ENCODE measurements around the gene DYRK1A.

Gene DYRK1A

GRCh38 chr21:37554661-37555379 lies 188.2 kb downstream of the DYRK1A start:
- DNase-seq, result no peak

GRCh38 chr21:37555672-37556261 lies 189.2 kb downstream of the DYRK1A start:
- no peak for DNase-seq

GRCh38 chr21:37557261-37557950 lies 190.8 kb downstream of the DYRK1A start:
- DNase-seq, result no peak

- DNase-seq, result no peak
These were observed 192.2 kb downstream of the DYRK1A start for GRCh38 chr21:37558676-37559211.

GRCh38 chr21:37560385-37560784 lies 193.8 kb downstream of the DYRK1A start:
- DNase-seq, result no peak

- DNase-seq, result no peak
These were observed 194.9 kb downstream of the DYRK1A start for GRCh38 chr21:37561506-37561905.

- no peak for DNase-seq
These were observed 195.7 kb downstream of the DYRK1A start for GRCh38 chr21:37561941-37562919.

GRCh38 chr21:37562920-37563640 lies 196.5 kb downstream of the DYRK1A start:
- peak in 1 of 2 experiments; percentile 63 for DNase-seq

GRCh38 chr21:37563641-37564340 lies 197.2 kb downstream of the DYRK1A start:
- DNase-seq, result peak; percentile 92 to 97

GRCh38 chr21:37564341-37564923 lies 197.9 kb downstream of the DYRK1A start:
- DNase-seq, result peak; percentile 56 to 70

- DNase-seq, result no peak
These were observed 198.5 kb downstream of the DYRK1A start for GRCh38 chr21:37564924-37565529.

- DNase-seq, result no peak
These were observed 199.1 kb downstream of the DYRK1A start for GRCh38 chr21:37565530-37566223.

- DNase-seq, result no peak
These were observed 200.4 kb downstream of the DYRK1A start for GRCh38 chr21:37566790-37567615.

- no peak for DNase-seq
These were observed 201.8 kb downstream of the DYRK1A start for GRCh38 chr21:37568415-37568814.

GRCh38 chr21:37568916-37569315 lies 202.3 kb downstream of the DYRK1A start:
- DNase-seq, result no peak

- no peak for DNase-seq
These were observed 204.9 kb downstream of the DYRK1A start for GRCh38 chr21:37571442-37571841.

- no peak for DNase-seq
These were observed 207.7 kb downstream of the DYRK1A start for GRCh38 chr21:37574316-37574715.

GRCh38 chr21:37574751-37575150 lies 208.2 kb downstream of the DYRK1A start:
- DNase-seq, result no peak

- DNase-seq, result peak; percentile 13 to 79
These were observed 209.0 kb downstream of the DYRK1A start for GRCh38 chr21:37575580-37575979.

All from NCI-H524 (cell line).